ENCODE results near the gene PLTP. TPM values are rescaled to one million over a fixed set of nuclear protein-coding genes. Genes with fewer than 3 reads are reported as not detected.

PLTP gene
- total and polyA plus RNA-seq, 2 of the 13 experiments (the other 11 are each of a cell fraction or from before 2014, with no cell fraction given): 16.9 to 28.6 TPM

DNA sequence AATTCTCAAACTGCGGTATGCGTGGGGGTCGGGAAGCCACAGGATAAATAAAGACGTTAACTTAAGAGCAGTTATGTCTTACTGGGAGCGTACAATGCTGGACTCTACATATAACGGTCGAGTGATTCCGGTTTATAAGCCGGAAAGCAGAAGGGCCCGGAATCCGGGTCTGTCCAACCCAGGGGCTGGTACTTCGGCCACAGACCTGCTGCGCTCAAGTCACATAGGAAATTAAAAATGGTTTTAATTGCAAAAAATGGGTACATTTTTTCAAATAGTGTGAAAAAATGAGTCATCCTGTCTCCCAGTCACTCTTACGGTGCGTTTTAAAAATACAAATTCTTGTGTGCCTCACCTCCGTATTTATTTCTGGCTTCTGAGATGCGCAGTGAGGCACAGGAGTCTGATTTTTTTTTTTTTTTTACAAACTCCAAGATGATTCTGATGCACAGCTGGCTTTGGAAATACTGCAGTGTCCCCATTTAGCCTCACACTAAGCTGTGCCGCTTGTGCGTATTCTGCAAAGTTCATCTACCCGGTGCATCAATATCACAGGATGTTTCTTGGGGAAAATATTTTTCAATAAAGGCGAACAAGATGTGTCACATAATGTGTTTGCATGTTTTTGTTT is 23.6 kb upstream of the PLTP start (continued):
- TF ChIP-seq ZNF33A (CRISPR knock-in tag; IDR thresholded peaks at IDR 0.05; ENCODE audit: borderline replicate concordance) (peak; percentile 39; the same call in 1 of the 2 replicates), ZNF570 (CRISPR knock-in tag; IDR thresholded peaks at IDR 0.05; ENCODE audit: borderline replicate concordance) (no peak), SOX5 (CRISPR knock-in tag; IDR thresholded peaks at IDR 0.05; ENCODE audit: borderline replicate concordance) (no peak), ZFAT (CRISPR knock-in tag; conservative IDR thresholded peaks at IDR 0.05) (no peak), GATA4 (IDR thresholded peaks at IDR 0.05; ENCODE audit: borderline replicate concordance, low read depth) (no peak), ZHX2 (IDR thresholded peaks at IDR 0.05; ENCODE audit: low read depth) (no peak), ZHX2 (CRISPR knock-in tag; IDR thresholded peaks at IDR 0.05; ENCODE audit: borderline replicate concordance) (no peak), ZNF33B (CRISPR knock-in tag; IDR thresholded peaks at IDR 0.05) (no peak), CHD4 (IDR thresholded peaks at IDR 0.05; ENCODE audit: borderline replicate concordance, low read length) (no peak), RXRB (CRISPR knock-in tag; IDR thresholded peaks at IDR 0.05; ENCODE audit: borderline replicate concordance) (no peak), ZNF839 (CRISPR knock-in tag; IDR thresholded peaks at IDR 0.05; ENCODE audit: borderline replicate concordance) (no peak), SAFB2 (CRISPR knock-in tag; IDR thresholded peaks at IDR 0.05; ENCODE audit: borderline replicate concordance, low read depth) (no peak), RBFOX2 (IDR thresholded peaks at IDR 0.05; ENCODE audit: low read depth, low read length) (no peak)
- TF ChIP-seq, protein P1, sequence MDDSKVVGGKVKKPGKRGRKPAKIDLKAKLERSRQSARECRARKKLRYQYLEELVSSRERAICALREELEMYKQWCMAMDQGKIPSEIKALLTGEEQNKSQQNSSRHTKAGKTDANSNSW (CRISPR knock-in tag; IDR thresholded peaks at IDR 0.05; ENCODE audit: borderline replicate concordance): no peak
- TF ChIP-seq, protein P2, sequence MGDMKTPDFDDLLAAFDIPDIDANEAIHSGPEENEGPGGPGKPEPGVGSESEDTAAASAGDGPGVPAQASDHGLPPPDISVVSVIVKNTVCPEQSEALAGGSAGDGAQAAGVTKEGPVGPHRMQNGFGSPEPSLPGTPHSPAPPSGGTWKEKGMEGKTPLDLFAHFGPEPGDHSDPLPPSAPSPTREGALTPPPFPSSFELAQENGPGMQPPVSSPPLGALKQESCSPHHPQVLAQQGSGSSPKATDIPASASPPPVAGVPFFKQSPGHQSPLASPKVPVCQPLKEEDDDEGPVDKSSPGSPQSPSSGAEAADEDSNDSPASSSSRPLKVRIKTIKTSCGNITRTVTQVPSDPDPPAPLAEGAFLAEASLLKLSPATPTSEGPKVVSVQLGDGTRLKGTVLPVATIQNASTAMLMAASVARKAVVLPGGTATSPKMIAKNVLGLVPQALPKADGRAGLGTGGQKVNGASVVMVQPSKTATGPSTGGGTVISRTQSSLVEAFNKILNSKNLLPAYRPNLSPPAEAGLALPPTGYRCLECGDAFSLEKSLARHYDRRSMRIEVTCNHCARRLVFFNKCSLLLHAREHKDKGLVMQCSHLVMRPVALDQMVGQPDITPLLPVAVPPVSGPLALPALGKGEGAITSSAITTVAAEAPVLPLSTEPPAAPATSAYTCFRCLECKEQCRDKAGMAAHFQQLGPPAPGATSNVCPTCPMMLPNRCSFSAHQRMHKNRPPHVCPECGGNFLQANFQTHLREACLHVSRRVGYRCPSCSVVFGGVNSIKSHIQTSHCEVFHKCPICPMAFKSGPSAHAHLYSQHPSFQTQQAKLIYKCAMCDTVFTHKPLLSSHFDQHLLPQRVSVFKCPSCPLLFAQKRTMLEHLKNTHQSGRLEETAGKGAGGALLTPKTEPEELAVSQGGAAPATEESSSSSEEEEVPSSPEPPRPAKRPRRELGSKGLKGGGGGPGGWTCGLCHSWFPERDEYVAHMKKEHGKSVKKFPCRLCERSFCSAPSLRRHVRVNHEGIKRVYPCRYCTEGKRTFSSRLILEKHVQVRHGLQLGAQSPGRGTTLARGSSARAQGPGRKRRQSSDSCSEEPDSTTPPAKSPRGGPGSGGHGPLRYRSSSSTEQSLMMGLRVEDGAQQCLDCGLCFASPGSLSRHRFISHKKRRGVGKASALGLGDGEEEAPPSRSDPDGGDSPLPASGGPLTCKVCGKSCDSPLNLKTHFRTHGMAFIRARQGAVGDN (CRISPR knock-in tag; IDR thresholded peaks at IDR 0.05): no peak
- TF ChIP-seq, protein P3, sequence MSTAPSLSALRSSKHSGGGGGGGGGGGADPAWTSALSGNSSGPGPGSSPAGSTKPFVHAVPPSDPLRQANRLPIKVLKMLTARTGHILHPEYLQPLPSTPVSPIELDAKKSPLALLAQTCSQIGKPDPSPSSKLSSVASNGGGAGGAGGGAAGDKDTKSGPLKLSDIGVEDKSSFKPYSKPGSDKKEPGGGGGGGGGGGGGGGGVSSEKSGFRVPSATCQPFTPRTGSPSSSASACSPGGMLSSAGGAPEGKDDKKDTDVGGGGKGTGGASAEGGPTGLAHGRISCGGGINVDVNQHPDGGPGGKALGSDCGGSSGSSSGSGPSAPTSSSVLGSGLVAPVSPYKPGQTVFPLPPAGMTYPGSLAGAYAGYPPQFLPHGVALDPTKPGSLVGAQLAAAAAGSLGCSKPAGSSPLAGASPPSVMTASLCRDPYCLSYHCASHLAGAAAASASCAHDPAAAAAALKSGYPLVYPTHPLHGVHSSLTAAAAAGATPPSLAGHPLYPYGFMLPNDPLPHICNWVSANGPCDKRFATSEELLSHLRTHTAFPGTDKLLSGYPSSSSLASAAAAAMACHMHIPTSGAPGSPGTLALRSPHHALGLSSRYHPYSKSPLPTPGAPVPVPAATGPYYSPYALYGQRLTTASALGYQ (CRISPR knock-in tag; IDR thresholded peaks at IDR 0.05): 0 out of 2 replicates have a peak, but pooled peaks have one; percentile 15

Data from HepG2 (cell line).